HG03460 (cell line): ENCODE measurements around the gene TWSG1.
"Not testable (repeated sequence)": the region's sequence is repeated elsewhere in the genome, so short reads cannot be mapped to it uniquely, and the experiment has no call there.

Source experiments
- ATAC-seq: cut with Tn5 transposase; IDR thresholded peaks from one replicate; pipeline ENCODE4 v1.9.1; 2021; ENCODE audit not compliant: unreplicated experiment

The TWSG1 gene

GRCh38 chr18:9422816-9423519 is 88.4 kb downstream of the TWSG1 start:
- no peak for ATAC-seq

GRCh38 chr18:9423648-9424047 is 89.1 kb downstream of the TWSG1 start:
- ATAC-seq, result not testable (repeated sequence)

GRCh38 chr18:9424235-9424634 is 89.7 kb downstream of the TWSG1 start:
- ATAC-seq, result not testable (repeated sequence)

- no peak for ATAC-seq
These were observed 92.2 kb downstream of the TWSG1 start for GRCh38 chr18:9426753-9427152.

- ATAC-seq, result no peak
These were observed 93.7 kb downstream of the TWSG1 start for GRCh38 chr18:9428301-9428706.

GRCh38 chr18:9428862-9429661 is 94.5 kb downstream of the TWSG1 start:
- no peak for ATAC-seq

- ATAC-seq, result no peak
These were observed 95.1 kb downstream of the TWSG1 start for GRCh38 chr18:9429662-9429993.

- not testable (repeated sequence) for ATAC-seq
These were observed 95.7 kb downstream of the TWSG1 start for GRCh38 chr18:9430315-9430714.

- ATAC-seq, result no peak
These were observed 96.7 kb downstream of the TWSG1 start for GRCh38 chr18:9431296-9431695.

GRCh38 chr18:9433122-9433521 is 98.5 kb downstream of the TWSG1 start:
- not testable (repeated sequence) for ATAC-seq

- no peak for ATAC-seq
These were observed 99.1 kb downstream of the TWSG1 start for GRCh38 chr18:9433671-9434121.

GRCh38 chr18:9434122-9434701 is 99.6 kb downstream of the TWSG1 start:
- no peak for ATAC-seq

GRCh38 chr18:9435041-9435440 is 100.5 kb downstream of the TWSG1 start:
- no peak for ATAC-seq

GRCh38 chr18:9436206-9436929 is 101.8 kb downstream of the TWSG1 start:
- no peak for ATAC-seq

GRCh38 chr18:9437021-9437437 is 102.5 kb downstream of the TWSG1 start:
- no peak for ATAC-seq

- ATAC-seq, result no peak
These were observed 103.1 kb downstream of the TWSG1 start for GRCh38 chr18:9437672-9438071.

- no peak for ATAC-seq
These were observed 106.5 kb downstream of the TWSG1 start for GRCh38 chr18:9441061-9441460.

- ATAC-seq, result no peak
These were observed 110.0 kb downstream of the TWSG1 start for GRCh38 chr18:9444549-9444948.

GRCh38 chr18:9446839-9447238 is 112.3 kb downstream of the TWSG1 start:
- no peak for ATAC-seq

- no peak for ATAC-seq
These were observed 112.8 kb downstream of the TWSG1 start for GRCh38 chr18:9447334-9447733.
